Neural progenitor cell (in vitro differentiated cells): ENCODE measurements around the gene CFAP74.

Experiments used
- CTCF ChIP-seq: fragments of 200-600 bp; sonication (generic); IDR thresholded peaks from 2 replicates; pipeline ENCODE4 v1.5.1; 2017; ENCODE audit warnings: antibody characterized with exemption, mild to moderate bottlenecking
- EZH2phosphoT487 ChIP-seq: fragments of 200-600 bp; sonication (generic); IDR thresholded peaks from 2 replicates; pipeline ENCODE4 v1.6.1; 2017; ENCODE audit warnings: antibody characterized with exemption

DNA sequence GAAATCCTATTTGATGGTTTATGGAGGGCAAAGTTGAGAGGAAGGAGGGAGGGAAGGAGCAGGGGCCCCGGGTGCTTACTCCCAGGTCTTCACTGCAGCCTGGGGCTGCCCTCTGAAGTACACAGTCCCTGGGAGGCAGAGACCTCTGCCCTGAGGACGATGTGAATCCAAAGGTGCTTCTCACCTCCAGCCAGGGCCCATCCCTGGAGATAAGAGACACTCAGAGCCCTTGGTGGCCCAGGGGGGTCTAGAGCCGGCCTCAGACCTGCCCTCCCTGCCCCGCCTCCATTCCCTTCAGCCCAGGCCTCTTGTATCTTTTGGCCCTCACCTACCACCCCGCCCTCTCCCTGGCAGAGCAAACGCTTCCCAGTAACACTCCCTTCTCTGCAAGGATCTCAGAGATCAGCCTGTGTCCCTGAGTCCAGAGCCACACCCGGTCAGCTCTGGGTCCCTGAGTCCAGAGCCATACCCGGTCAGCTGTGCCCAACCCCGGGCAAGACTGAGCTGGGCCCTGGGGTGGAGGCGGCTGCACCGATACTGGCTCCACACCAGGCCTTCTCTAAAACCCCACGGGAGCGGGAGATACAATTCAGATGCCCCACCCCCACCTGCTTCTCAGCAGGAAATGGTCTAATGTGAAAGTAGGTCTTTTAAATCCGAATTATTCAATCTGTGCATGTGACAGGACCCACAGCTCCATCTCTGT is 109.1 kb downstream of the CFAP74 start:
- no peak for TF ChIP-seq CTCF
- no peak for TF ChIP-seq EZH2phosphoT487
